ENCODE data around the gene SULT1A2.

SULT1A2 gene

GRCh38 chr16:28563218-28563617 is 33.6 kb downstream of the SULT1A2 start:
- TF ChIP-seq CTCF (IDR thresholded peaks at IDR 0.05; ENCODE audit: low read depth, low read length, missing control alignments), result no peak
- DNase-seq (ENCODE audit: extremely low read depth, low read depth), result no peak

GRCh38 chr16:28562199-28562598 is 34.7 kb downstream of the SULT1A2 start:
- TF ChIP-seq CTCF (IDR thresholded peaks at IDR 0.05; ENCODE audit: low read depth, low read length, missing control alignments), result no peak
- DNase-seq (ENCODE audit: extremely low read depth, low read depth), result no peak
- no peak overlapping the region for H3K4me3 ChIP-seq (replicated peaks; ENCODE audit: low read depth, low read length)

More at GRCh38 chr16:28563218-28563617, 33.6 kb downstream of the SULT1A2 start:
- H3K4me3 ChIP-seq (replicated peaks; ENCODE audit: low read depth, low read length), result no peak overlapping the region

GRCh38 chr16:28561557-28562187 is 35.2 kb downstream of the SULT1A2 start:
- no peak overlapping the region for H3K4me3 ChIP-seq (replicated peaks; ENCODE audit: low read depth, low read length)
- TF ChIP-seq CTCF (IDR thresholded peaks at IDR 0.05; ENCODE audit: low read depth, low read length, missing control alignments), result no peak
- DNase-seq (ENCODE audit: extremely low read depth, low read depth), result no peak

GRCh38 chr16:28558456-28558855 is 38.4 kb downstream of the SULT1A2 start:
- DNase-seq (ENCODE audit: extremely low read depth, low read depth), result no peak
- TF ChIP-seq CTCF (IDR thresholded peaks at IDR 0.05; ENCODE audit: low read depth, low read length, missing control alignments), result no peak

GRCh38 chr16:28556914-28557320 is 39.9 kb downstream of the SULT1A2 start:
- no peak for DNase-seq (ENCODE audit: extremely low read depth, low read depth)
- no peak for TF ChIP-seq CTCF (IDR thresholded peaks at IDR 0.05; ENCODE audit: low read depth, low read length, missing control alignments)
- no peak overlapping the region for H3K4me3 ChIP-seq (replicated peaks; ENCODE audit: low read depth, low read length)

More at GRCh38 chr16:28558456-28558855, 38.4 kb downstream of the SULT1A2 start:
- H3K4me3 ChIP-seq (replicated peaks; ENCODE audit: low read depth, low read length), result no peak overlapping the region

- DNase-seq (ENCODE audit: extremely low read depth, low read depth), result no peak
- H3K4me3 ChIP-seq (replicated peaks; ENCODE audit: low read depth, low read length), result no peak overlapping the region
- TF ChIP-seq CTCF (IDR thresholded peaks at IDR 0.05; ENCODE audit: low read depth, low read length, missing control alignments), result no peak
Measured at GRCh38 chr16:28555561-28555960, 41.3 kb downstream of the SULT1A2 start.
